GM18861 (cell line): ENCODE measurements around the gene PDE2A.

Experiments used
- ATAC-seq: cut with Tn5 transposase; IDR thresholded peaks from one replicate; pipeline ENCODE4 v1.9.1; 2021; ENCODE audit not compliant: unreplicated experiment

Gene PDE2A

DNA sequence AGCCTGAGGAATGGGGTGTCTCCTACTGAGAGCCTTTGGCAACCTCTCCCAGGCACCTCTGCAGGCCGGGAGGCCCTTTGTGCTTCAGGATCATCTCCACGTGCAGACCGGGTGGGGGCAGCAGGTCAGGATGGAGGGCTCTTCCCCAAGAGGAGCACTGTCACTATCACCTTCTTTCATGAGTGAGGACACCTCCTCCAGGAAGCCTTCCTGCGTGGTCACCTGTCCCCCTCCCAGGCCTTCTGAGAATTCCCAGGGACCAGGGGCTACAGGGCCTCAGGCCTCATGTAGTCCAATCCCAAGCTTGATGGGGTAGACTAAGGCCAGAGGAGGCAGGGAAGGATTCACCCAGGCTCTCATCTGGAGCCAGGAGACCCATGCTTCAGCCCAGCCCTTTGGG, 57.6 kb downstream of the PDE2A start:
- ATAC-seq = no peak

DNA sequence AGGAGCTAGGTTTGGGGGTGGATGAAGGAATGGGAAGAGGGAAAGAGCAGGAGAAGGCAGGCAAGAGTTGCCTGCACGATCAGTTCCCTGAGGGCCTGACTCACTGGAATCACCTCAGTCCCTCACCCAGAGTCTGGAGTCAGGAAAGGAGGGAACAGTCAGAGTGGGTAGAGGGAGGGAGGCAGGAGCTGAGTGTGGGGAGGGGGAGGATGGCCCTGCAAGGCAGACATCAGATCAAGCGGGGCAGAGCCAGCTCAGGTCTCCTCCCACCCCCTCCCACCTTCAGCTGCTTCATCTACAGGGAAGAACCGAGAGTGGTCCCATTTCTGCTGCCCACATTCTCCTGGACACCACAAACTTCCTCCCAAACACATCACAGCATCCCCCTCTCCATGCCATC, 58.9 kb downstream of the PDE2A start:
- no peak for ATAC-seq

DNA sequence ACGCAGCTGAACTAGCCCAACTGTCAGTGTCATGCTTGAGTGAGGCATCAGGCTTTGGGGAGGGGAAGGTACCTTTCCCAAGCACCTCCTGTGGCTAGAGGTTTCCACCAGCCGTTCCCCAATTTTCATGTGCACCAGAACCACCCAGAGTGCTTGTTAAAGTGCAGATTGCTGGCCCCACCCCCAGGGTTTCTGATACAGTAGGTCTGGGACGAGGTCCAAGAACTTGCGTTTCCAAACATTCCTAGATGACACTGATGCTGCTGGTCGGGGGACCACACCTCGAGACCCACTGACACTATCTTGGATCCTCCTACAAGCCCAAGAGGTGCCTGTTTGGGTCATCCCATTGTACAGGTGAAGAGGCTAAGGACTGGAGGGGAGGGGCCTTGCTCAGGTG, 59.8 kb downstream of the PDE2A start:
- ATAC-seq = no peak

DNA sequence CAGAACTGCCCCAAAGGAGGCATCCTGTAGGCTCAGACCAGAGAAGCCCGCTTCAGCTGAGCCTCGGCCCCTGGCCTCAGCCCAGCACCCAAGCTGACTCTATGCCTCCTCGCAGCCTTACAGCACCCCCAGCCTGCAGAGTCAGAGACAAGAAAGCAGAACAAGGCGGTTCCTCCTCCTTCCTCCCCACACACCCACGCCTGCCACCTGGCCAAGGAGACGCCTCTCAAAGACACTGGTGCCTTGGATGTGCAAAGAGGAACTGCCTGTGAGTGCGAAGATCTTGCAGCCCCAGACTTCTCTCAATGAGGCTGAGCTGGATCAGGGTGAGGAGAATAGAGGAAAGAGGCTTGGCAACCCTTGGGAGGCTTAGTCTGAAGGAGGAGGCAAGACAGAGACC, 60.2 kb downstream of the PDE2A start:
- no peak for ATAC-seq

DNA sequence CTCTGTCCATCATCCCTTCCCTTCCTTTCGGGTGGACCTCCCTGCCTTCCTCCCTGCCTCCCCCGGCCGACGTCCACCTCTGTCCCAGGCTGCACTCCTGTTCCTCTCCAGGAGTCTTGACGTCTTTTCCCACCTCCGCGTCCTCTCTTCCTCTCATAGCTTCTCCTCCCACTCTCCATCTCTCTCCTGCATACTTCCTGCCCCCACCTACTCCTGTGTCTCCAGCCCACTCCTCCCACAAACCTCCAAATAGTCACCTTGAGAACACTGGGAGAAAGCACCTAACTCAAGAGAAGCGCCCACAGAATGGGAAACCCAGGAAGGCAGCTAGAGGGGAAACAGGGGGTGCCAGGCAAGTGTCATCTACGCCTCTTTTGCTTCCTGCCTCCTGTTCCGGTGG, 60.8 kb downstream of the PDE2A start:
- no peak for ATAC-seq

DNA sequence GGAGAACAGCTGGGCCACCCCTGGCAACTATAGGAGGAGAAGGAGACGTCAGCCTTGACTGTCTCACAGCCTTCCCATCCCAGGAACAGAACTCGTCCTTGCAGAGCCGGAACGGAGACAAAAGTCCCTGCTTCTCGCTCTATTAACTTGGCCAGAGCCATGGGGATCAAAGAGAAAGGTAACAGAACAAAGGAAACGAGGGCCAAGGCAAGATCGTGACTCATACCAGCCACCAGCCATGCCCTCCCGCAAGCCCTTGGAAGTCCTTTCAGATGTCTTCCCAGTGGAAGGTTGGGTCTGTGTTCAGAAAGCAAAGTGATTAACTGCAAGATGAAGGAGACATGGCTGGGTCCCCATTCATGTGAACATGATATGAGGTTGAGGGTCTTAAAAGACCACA, 64.7 kb downstream of the PDE2A start:
- ATAC-seq = no peak

DNA sequence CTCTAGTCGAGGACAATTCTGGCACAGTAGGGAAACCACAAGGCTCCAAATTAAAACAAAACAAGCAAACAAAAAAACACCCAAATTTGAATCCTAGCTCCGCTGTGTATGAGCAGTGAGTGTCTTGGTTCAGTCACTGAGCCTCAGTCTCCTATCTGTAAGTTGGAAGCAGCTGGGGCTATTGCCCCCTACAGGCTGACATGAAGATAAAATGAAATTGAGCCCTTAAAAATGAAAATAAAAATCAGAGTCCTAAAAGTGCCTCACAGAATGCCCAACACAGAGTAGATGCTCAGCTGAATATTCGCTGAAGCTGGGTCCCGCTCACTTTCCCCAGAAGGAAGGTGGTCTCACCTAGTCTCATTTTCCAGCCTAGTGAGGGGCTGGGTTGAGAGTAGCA, 65.2 kb downstream of the PDE2A start:
- no peak for ATAC-seq

DNA sequence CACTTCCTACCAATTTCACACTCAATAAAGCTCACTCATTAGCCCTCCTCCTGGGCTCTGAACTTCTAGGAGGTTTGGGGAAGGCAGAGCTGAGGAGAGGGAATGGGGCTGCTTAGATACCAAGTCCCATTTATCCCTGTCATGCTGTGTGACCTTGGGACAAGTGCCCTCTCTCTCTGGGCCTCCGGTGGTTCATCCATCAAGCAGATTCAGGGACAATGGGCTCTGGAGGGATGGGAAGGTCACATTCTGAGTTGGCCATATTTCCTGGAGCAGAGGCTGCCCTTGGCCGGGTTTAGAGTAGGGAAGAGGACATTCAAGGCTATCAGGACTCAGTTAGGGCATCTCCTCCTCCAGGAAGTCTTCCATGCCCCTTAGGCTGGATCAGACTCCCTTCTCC, 66.7 kb downstream of the PDE2A start:
- no peak for ATAC-seq

DNA sequence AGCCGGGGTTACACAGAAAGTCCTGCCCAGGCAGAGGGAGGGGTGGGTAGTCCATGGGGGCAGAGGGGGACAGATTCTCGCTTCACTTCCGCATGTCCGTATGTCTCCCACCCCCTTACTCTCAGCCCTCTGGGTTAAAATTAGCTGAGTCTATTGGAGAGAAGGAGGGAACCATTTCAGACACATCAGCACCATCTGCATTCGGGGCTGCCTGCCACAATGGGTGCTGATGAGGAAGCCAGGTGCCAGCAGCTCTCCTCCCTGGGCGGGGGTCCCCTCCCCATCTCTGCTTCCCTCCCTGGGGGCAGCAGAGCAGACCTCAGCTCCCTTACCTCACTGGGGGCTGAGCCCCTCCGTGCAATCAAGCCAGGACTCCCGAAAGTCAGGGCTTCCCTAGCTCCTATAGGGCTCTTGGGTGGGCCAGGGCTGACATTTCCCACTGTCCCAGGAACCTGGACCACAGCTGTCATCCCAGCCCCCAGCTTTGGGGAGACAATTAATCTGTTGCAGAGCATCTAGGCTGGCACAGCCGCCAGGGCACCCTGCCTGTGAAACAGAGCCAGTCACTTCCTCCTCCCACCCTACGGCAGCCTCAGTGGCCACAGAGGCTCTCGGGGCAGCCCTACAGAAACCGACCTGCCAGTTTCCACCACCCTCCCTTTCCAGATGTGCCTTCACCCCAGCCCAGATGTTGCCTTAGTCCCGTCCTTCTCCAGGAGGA, 67.3 kb downstream of the PDE2A start:
- ATAC-seq = no peak

DNA sequence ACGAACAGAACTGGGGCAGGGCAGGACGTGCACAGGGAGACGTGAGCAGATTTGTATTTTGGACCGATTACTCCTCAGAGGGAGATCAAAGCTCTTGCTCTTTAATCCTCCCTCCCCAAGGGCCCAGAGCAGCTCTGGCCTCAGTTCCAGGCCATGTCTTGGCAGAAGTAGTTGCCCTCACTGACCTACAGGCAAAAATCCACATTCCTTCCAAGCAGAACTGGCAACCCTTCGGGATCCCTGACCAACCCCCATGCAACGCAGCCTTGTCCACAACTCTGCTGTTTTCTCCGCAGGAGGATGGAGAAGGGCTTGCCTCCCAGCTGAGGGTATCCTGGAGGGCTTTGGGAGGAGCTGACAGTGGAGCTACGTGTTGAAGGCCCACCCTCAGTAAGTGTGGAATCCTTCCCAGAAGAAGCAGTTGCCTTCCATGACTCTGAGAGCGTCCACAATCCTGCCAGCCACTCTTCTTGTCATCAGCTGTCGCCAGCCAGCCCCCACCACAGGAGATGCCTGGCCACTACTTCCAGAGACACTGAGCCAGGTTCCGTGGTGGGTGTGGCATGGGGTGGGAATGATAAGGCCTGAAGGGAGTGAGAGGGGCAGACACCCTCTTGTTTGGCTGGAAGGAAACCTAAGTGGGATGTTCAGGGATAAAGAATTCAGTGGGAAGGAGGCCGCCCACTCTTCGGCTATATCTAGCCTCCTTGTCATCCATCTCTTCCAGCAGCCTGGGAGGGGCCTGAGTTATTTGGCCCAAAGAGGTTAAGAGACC, 68.1 kb downstream of the PDE2A start:
- no peak for ATAC-seq

DNA sequence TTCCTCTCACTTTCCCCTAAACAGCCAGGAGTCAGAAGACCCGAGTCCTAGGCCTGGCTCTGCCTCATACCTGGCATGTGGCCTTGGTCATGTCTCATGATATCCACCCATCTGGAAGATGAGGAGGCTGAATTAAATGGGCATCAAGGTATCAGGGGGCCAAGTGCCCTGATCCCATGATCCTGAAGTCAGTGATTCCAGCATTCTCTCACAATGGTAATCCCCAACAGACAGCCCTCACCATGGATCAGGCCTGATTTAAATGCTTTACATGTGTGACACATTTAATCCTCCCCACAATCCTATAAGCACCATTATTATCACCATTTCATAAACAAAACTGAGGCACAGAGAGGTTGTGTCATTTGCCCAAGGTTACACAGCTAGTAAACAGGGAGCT, 70.0 kb downstream of the PDE2A start:
- ATAC-seq = no peak

DNA sequence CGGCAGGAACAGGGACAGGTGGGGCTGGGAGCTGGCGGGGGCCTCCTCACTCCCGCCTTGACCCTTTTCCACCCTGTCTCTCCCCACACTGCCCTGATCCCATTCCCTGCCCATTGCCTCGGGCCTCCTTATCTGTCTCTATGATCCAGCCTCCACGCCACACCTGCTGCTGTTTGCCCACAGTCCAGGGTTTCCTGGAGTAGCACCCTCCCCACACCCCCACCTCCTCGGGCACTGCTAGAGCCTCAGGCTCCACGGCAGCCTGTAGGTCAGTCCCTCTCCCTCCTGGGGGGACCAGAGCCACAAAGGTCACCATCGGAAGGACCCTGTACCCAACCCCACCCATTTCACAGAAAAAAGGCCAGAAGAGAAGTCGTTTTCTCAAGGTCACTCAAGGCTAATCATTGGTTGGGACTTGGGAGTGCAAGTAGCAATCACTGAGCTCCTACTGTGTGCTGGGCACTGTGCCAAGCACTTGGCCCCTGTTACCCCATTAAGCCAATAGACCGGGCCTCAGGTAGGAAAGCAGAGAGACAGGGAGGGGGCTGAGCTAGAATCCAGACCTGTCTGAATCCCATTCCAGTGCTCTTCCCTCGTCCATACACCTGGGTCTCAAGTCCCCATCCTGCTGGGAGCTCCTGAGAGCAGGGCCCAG, 71.8 kb downstream of the PDE2A start:
- ATAC-seq = no peak

DNA sequence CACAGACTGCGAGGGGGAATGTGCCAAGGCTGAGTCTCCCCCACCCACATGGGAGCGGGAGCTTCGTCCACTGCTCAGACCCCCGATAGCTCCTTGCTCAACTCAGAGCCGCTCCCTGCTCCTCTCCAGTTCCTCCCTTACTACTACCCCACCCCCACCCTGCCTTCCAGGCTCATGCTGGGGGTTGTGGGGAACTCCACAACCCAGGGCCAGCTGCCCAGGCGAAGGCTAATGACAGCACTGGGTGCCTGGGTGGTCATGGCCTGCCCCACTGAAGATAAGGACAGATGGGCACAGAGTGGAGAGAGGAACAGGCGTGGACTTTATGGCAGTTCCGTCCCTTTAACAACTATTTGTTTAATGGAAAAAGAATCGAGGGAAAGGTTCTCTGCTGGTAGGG, 73.7 kb downstream of the PDE2A start:
- no peak for ATAC-seq

DNA sequence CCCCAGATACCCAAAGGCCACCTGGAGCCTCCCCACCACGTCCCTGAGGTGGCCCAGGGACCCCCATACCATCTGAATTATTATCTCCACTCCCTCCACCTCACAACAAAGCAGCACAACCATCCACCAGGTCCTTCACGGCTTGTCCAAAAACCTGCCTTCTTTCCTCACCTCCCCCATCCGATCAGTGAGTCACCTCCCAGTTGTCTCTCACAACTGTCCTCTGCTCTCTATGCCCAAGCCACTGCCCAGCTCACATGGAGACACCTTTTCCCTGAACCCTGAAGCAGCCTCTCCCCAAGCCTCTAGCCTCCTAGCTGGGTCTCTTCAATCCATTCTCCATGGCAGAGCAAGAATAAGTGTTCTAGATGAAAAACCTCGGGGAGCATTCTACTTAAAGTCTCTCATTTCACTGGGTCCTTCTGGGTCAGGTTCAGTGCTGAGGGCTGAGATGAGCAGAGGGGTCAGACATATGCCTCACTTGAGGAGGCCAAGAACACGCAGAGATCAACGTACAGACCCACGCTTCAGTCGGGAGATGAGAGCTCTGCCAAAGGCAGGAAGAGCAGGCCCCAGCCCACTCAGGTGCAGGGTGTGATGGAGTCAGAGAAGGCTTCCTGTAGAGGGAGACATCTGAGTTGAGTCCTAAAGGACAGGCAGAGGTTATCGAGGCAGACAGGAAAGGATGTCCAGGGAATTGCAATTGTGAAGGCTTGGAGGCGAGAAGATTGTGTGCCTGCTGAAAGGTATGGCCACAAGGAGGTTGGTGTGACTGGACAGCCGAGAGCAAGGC, 74.7 kb downstream of the PDE2A start:
- ATAC-seq = no peak

DNA sequence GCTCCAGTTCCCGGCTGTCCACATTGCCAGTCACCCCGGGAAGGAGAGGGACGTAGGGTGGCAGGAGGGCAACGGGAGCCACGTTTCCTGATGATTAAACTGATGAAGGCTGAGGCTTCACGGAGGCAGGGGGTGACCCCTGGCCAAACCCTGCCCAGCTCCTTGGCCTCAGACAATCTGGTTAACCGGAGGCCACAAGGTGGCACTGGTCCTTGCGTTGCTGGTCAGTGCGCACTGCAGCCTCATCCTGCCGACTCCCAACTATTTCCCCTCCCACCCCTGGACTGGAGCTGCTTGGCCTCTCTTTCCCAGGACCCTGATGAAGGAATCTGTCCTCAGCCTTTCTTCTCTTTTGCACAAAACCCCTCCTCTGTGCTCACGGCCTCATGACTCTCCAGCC, 75.3 kb downstream of the PDE2A start:
- no peak for ATAC-seq

DNA sequence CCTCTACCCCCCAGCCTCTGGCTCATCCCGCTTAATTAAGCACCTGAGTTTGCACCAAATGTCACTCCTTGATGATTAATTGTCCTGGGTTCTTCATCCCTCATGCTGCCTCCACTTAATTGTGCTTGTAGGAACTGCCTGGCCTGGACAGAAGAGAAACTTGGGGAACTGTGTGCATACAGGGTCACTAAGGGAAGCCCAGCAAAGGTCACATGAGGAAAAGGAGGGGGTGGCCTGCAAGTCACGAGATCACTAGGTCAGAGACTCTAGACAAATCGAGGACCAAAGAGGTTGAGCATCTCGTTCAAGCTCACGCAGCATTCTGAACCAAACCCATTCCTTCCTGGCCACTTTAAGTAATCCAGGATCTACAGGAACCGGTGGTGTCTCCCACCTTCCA, 75.8 kb downstream of the PDE2A start:
- ATAC-seq = no peak

DNA sequence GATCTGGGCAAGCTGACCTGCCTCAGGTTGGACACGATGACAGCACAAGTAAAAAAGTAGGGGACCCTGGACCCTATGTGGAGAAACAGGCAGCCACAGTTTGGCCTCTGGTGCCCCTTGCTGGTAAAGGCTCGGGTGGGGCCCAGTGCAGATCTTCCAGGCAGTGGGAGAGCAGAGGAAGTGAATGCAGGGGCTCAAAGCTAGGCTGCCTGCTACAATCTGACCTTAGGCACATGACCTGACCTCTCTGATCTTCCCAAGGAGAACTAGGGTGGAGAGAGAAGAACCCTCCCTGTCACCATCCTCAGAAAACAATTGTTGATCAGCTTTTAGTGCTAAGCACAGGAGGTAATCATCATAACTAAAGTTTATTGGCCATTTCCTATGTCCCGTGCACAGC, 76.5 kb downstream of the PDE2A start:
- no peak for ATAC-seq

DNA sequence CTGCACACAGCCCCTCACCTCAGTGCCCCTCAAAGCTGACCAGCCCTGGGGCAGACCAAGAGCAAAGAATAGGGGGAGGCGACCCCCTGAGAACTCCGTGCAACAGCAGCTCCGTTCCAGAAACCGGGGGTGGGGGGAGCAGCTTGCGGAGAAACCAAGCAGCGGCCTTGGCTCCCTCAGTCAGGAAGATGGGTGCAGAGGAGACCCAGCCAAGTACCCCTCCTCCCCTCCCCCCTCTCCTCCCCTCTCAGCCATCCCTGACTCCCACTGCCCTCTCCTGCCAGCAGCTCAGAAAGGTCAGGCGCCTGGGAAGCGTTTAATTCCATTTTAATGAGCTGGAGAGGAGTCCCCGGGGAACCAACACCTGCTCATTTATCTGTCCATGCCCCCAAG, 78.9 kb downstream of the PDE2A start:
- no peak for ATAC-seq

DNA sequence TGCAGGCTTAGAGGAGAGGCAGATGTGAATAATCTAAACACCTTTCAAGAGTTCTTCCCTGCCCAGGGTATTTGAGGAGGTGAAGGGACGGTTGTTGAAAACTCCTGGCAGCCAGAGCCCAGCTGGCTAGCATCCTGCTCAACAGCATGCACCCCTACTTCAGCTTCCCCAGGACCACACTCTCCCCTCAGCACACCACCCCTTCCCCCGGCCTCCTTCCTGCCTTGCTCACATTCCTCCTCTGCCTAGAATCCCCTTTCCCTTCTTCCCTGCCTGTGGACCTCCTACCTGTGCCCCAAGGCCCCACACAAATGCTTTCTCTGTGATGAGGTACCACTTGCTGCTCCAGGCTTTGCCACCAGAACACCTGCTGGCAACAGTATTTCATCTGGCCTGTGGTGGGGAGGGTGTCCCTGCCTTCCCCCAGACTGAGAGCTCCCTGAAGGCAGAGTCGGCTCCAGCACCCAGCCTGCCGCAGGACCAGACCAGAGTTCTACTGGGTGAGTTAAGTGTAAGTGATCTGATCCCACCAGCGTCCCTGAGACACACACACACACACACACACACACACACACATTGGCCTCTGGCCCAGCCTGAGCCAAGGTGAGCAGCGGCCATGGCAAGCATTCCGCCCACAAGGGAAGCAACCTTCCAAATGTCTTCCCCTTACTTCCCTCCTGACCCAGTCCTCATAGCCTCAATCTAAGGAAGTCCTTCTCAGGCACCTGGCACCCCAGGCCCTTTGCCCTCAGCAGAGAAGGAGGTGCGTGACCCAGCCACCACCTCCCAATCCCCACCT, 79.5 kb downstream of the PDE2A start:
- no peak for ATAC-seq

DNA sequence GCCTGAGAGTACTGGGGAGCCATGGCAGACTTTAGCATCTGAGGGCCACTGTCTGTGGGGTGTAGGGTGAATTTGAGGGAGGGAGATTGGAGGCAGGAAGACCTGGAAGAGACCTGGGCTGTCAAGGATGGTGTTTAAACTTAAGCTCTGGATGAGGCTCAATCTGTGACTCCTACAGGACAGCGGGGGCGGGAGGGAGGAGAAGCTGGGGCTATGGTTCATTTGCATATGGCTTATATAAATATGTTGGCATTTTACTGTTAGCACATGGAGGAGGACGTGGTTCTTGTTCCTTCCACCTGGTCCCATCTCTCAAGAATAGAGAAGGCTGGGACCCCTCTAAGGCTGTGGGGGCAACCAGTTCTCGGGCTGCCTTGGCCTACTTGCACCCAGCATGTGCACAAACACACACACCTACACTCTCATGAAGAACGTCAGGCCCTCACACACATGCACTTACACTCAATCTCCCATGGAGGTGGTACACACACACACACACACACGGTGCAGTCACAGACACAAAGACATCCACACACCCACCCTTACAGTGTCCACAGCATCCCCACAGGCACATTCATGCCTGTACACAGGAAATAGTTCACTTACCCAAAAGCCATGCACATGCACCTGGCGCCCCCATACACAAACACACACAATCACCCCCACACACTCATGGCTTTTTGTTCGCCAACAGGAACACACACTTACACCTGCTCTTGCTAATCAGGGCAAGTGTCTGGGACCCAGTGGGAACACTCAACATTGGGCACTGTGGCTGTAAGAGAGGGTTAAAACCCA, 81.3 kb downstream of the PDE2A start:
- no peak for ATAC-seq
